Measurements from ENCODE around the gene CAMK1D. TPM values are rescaled to one million over a fixed set of nuclear protein-coding genes. Genes with fewer than 3 reads are reported as not detected.

The CAMK1D gene
- total RNA-seq, 1 donor from 2014 or later, result 2.3 TPM

DNA sequence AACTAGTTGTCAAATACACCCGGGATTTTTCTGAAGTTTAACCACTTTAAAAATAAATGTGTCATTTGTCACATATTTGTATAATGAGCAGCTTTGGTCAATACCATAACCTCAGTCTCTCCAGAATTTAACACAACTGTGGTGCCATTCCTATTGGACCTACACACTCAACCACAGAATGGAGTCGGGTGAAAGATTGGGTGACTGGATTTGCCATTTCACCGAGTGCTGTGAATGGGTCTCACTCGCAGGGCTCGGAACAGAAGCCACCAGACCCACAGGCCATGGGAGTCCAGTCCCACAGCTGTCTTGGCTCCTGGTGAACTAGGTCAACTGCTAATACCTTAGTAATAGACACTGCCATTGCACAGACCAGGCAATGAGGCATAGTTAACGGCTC lies 353.8 kb downstream of the CAMK1D start:
- no peak overlapping the region for H3K4me3 ChIP-seq (ENCODE audit: low read depth, low read length)
- DNase-seq (ENCODE audit: low read depth), result no peak
- TF ChIP-seq, protein P1, sequence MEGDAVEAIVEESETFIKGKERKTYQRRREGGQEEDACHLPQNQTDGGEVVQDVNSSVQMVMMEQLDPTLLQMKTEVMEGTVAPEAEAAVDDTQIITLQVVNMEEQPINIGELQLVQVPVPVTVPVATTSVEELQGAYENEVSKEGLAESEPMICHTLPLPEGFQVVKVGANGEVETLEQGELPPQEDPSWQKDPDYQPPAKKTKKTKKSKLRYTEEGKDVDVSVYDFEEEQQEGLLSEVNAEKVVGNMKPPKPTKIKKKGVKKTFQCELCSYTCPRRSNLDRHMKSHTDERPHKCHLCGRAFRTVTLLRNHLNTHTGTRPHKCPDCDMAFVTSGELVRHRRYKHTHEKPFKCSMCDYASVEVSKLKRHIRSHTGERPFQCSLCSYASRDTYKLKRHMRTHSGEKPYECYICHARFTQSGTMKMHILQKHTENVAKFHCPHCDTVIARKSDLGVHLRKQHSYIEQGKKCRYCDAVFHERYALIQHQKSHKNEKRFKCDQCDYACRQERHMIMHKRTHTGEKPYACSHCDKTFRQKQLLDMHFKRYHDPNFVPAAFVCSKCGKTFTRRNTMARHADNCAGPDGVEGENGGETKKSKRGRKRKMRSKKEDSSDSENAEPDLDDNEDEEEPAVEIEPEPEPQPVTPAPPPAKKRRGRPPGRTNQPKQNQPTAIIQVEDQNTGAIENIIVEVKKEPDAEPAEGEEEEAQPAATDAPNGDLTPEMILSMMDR (IDR thresholded peaks at IDR 0.05; ENCODE audit: insufficient read depth, low read length, poor library complexity, severe bottlenecking), result no peak
- no peaks in the 10 kb centered on the region for H3K27me3 ChIP-seq (ENCODE audit: control insufficient read depth, insufficient read depth, low read length)
- H3K36me3 ChIP-seq (ENCODE audit: control insufficient read depth, insufficient read depth, low read length), result no peaks in the 10 kb centered on the region

- TF ChIP-seq, protein P1 (IDR thresholded peaks at IDR 0.05; ENCODE audit: insufficient read depth, low read length, poor library complexity, severe bottlenecking), result no peak
Measured at GRCh38 chr10:12703813-12704212, 354.5 kb downstream of the CAMK1D start.

DNA sequence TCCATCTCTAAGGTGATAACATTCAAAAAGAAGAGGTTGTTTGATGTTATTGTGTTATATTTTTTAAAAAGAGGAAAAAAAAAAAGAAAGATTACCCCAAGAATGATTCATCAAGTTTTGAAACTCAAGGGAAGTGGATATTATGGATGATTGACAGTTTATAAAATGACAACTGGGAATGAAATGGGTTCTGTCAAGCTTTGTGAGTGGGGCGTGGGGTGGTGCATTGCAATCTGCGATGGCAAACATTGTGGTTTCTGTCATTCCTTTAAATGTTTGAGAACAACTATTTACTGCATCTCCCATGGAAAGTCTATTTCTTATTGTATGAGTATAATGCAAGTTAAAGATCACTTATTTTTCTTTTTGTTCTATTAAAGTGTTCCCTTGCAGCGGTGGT lies 355.1 kb downstream of the CAMK1D start:
- Histone ChIP-seq H3K27me3 (ENCODE audit: control insufficient read depth, insufficient read depth, low read length) (no peaks in the 10 kb centered on the region), H3K36me3 (ENCODE audit: control insufficient read depth, insufficient read depth, low read length) (no peaks in the 10 kb centered on the region), H3K4me3 (ENCODE audit: low read depth, low read length) (no peak overlapping the region)
- TF ChIP-seq, protein P1 (IDR thresholded peaks at IDR 0.05; ENCODE audit: insufficient read depth, low read length, poor library complexity, severe bottlenecking), result no peak
- no peak for DNase-seq (ENCODE audit: low read depth)

More at GRCh38 chr10:12703813-12704212, 354.5 kb downstream of the CAMK1D start:
- Histone ChIP-seq H3K4me3 (ENCODE audit: low read depth, low read length) (no peak overlapping the region), H3K27me3 (ENCODE audit: control insufficient read depth, insufficient read depth, low read length) (no peaks in the 10 kb centered on the region), H3K36me3 (ENCODE audit: control insufficient read depth, insufficient read depth, low read length) (no peaks in the 10 kb centered on the region)
- DNase-seq (ENCODE audit: low read depth), result peak; percentile 44

GRCh38 chr10:12705943-12706342 lies 356.6 kb downstream of the CAMK1D start:
- H3K4me3 ChIP-seq (ENCODE audit: low read depth, low read length), result no peak overlapping the region
- TF ChIP-seq, protein P1 (IDR thresholded peaks at IDR 0.05; ENCODE audit: insufficient read depth, low read length, poor library complexity, severe bottlenecking), result no peak
- H3K36me3 ChIP-seq (ENCODE audit: control insufficient read depth, insufficient read depth, low read length), result no peaks in the 10 kb centered on the region
- H3K27me3 ChIP-seq (ENCODE audit: control insufficient read depth, insufficient read depth, low read length), result no peaks in the 10 kb centered on the region
- DNase-seq (ENCODE audit: low read depth), result no peak

DNA sequence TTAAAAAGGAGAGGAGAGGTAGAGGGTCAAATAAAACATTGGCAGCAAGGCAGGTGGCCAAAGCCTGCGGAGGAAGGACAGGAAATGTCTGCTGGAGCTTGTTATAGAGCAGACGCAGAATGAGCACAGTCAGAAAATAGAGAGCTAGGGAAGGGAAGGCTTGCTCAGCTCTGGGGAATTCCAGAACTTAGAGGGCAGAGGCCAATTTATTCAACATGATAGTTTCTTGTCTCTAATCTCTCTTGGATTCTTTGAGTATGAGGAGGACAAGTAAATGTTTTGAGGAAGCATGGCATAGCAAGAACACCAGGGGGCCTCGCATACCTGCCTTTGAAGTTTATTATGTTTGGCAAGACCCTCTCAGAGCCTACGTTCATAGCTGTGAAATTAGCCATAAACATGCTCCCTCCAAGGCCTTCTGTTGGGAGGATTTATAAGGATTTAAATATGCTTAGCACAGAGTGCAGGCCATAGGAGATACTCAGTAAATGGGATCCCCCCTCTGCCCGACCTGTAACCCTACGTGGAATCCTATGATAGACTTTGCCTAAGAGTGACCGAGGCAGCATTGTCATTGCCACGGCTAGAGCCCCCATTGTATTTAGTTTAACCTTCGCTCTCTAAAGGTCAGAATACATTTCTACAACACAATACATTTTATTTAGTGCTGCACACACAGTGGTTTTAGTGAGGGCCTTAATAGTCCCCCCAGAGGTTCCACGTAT lies 358.3 kb downstream of the CAMK1D start:
- DNase-seq (ENCODE audit: low read depth), result peak; percentile 76
- no peaks in the 10 kb centered on the region for H3K36me3 ChIP-seq (ENCODE audit: control insufficient read depth, insufficient read depth, low read length)
- TF ChIP-seq, protein P1 (IDR thresholded peaks at IDR 0.05; ENCODE audit: insufficient read depth, low read length, poor library complexity, severe bottlenecking), result peak; percentile 66
- no peaks in the 10 kb centered on the region for H3K27me3 ChIP-seq (ENCODE audit: control insufficient read depth, insufficient read depth, low read length)
- no peak overlapping the region for H3K4me3 ChIP-seq (ENCODE audit: low read depth, low read length)

DNA sequence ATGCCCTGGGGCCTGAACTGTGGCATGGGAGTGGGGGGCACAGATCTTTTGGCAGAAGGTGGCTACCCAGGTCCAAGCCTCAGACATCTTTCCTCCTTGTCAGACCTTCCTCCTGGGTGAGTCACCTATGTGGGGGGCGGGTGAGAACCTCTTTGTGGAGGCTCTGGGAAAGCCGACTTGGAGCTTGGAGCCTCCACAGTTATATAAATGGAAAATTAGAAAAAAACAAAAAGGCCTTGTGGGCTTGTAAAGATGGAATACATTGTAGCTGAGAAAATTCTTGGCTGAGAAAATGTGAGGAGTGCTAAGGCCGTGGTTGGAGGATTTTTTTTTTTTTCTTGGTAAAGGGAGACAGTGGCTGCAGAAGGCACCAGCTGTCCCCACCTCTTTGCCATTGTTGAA lies 359.7 kb downstream of the CAMK1D start:
- DNase-seq (ENCODE audit: low read depth), result no peak
- H3K4me3 ChIP-seq (ENCODE audit: low read depth, low read length), result no peak overlapping the region

More for the DNA sequence above, 359.7 kb downstream of the CAMK1D start:
- Histone ChIP-seq H3K36me3 (ENCODE audit: control insufficient read depth, insufficient read depth, low read length) (no peaks in the 10 kb centered on the region), H3K27me3 (ENCODE audit: control insufficient read depth, insufficient read depth, low read length) (no peaks in the 10 kb centered on the region)
- TF ChIP-seq, protein P1 (IDR thresholded peaks at IDR 0.05; ENCODE audit: insufficient read depth, low read length, poor library complexity, severe bottlenecking), result no peak

Data from kidney epithelial cell (primary cell).